Endothelial cell of umbilical vein (primary cell): Measurements from ENCODE around the gene DENND4C. TPM values are rescaled to one million over a fixed set of nuclear protein-coding genes. Genes with fewer than 3 reads are reported as not detected.
"Not testable (repeated sequence)": the region's sequence is repeated elsewhere in the genome, so short reads cannot be mapped to it uniquely, and the experiment has no call there.

ENCODE experiments used
- BruUV-seq: library from RNA; stranded (reverse); fragments of 400-500 nt; replicated peaks from 2 replicates; lab custom pipeline; 2021; lab: Mats Ljungman, UMichigan
- CTCF ChIA-PET: fragments of 300-600, 350-600 bp; sonication (Branson Sonifier 250); formaldehyde crosslinking; loops from one replicate; lab custom pipeline; 2021; ENCODE audit warnings: antibody characterized with exemption, inconsistent platforms; lab: Charles Lee
- POLR2A ChIA-PET: fragments of 300-600, 350-600 bp; sonication (Branson Sonifier 250); formaldehyde crosslinking; loops from one replicate; lab custom pipeline; 2021; ENCODE audit warnings: antibody characterized with exemption, inconsistent platforms; lab: Charles Lee
- DNase-seq: peaks from one replicate; pipeline ENCODE4 v3.0.0-alpha.2; 2011; ENCODE audit warnings: low read depth, low spot score
- FAIRE-seq: peaks from 2 replicates; lab custom pipeline; 2011; peaks lifted over from hg19 to GRCh38; lab: Jason Lieb, UNC
- H2AFZ ChIP-seq: 2 replicates; pipeline ENCODE4 v1.6.0; 2012; ENCODE audit warnings: low read depth, low read length, control low read depth, inconsistent platforms
- H3K27ac ChIP-seq: 2 replicates; pipeline ENCODE4 v1.5.1; 2011; ENCODE audit warnings: low read depth, mild to moderate bottlenecking, control low read depth, low read length, moderate library complexity; ENCODE audit not compliant: insufficient read depth
- H3K27me3 ChIP-seq, 2 experiments: 2 replicates each; pipeline versions ENCODE4 v1.6.0 to v1.6.1; 2011; ENCODE audit warnings: low read length in 2 of 2, mixed read lengths in 1 of 2; ENCODE audit not compliant: control insufficient read depth in 2 of 2, insufficient read depth in 2 of 2
- H3K36me3 ChIP-seq, 2 experiments: 2 replicates in 1 of 2; 3 replicates in 1 of 2; pipeline ENCODE4 v1.5.1; 2011; ENCODE audit warnings: low read length in 2 of 2, mild to moderate bottlenecking in 1 of 2, moderate library complexity in 1 of 2; ENCODE audit not compliant: control insufficient read depth in 2 of 2, insufficient read depth in 2 of 2; ENCODE audit errors: extremely low read depth in 1 of 2
- H3K4me1 ChIP-seq: 3 replicates; pipeline ENCODE4 v1.5.1; 2011; ENCODE audit warnings: mild to moderate bottlenecking, low read length; ENCODE audit not compliant: control insufficient read depth, insufficient read depth; ENCODE audit errors: extremely low read depth
- H3K4me2 ChIP-seq: 2 replicates; pipeline ENCODE4 v1.6.1; 2011; ENCODE audit warnings: low read length, control low read depth, mixed read lengths; ENCODE audit not compliant: insufficient read depth
- H3K4me3 ChIP-seq, 3 experiments: fragments of 200-600 bp in 1 of 3; sonication (generic), shearing (Covaris generic) in 1 of 3; replicated peaks in 1 of 3; 2 replicates each; pipeline ENCODE4 v1.5.1; 2011 to 2016; ENCODE audit warnings: control low read depth in 3 of 3, low read length in 3 of 3, mild to moderate bottlenecking in 2 of 3, inconsistent platforms in 1 of 3, low read depth in 1 of 3, moderate library complexity in 1 of 3; ENCODE audit not compliant: insufficient read depth in 1 of 3
- H3K79me2 ChIP-seq: 2 replicates; pipeline ENCODE4 v1.6.0; 2012; ENCODE audit warnings: low read length, inconsistent platforms; ENCODE audit not compliant: control insufficient read depth, insufficient read depth
- H3K9ac ChIP-seq: replicated peaks from 2 replicates; pipeline ENCODE3; 2011; ENCODE audit warnings: low read length, control low read depth; ENCODE audit not compliant: insufficient read depth; ENCODE audit errors: extremely low read depth
- H3K9me1 ChIP-seq: replicated peaks from 3 replicates; pipeline ENCODE4 v1.6.0; 2011; ENCODE audit warnings: mild to moderate bottlenecking, low read length; ENCODE audit not compliant: control insufficient read depth, insufficient read depth; ENCODE audit errors: extremely low read depth
- H3K9me3 ChIP-seq: replicated peaks from 2 replicates; pipeline ENCODE4 v1.5.1; 2012; ENCODE audit warnings: low read length, inconsistent platforms; ENCODE audit not compliant: control insufficient read depth, insufficient read depth
- H4K20me1 ChIP-seq: replicated peaks from 2 replicates; pipeline ENCODE3; 2011; ENCODE audit warnings: mild to moderate bottlenecking, low read length; ENCODE audit not compliant: control insufficient read depth, insufficient read depth; ENCODE audit errors: extremely low read depth
- EZH2 ChIP-seq: IDR thresholded peaks from 2 replicates; pipeline ENCODE4 v1.6.1; 2012; ENCODE audit warnings: borderline replicate concordance, low read depth, mild to moderate bottlenecking, moderate library complexity, low read length, inconsistent platforms; ENCODE audit not compliant: severe bottlenecking
- FOS ChIP-seq: IDR thresholded peaks from 2 replicates; pipeline ENCODE4 v1.6.1; 2011; ENCODE audit warnings: mild to moderate bottlenecking, low read length, moderate library complexity, borderline replicate concordance; ENCODE audit not compliant: insufficient read depth
- GATA2 ChIP-seq: IDR thresholded peaks from 2 replicates; pipeline ENCODE4 v1.7.0; 2011; ENCODE audit warnings: low read depth, mild to moderate bottlenecking, moderate library complexity, mixed read lengths, low read length; ENCODE audit not compliant: insufficient read length, insufficient read depth
- JUN ChIP-seq: IDR thresholded peaks from 2 replicates; pipeline ENCODE4 v1.6.1; 2011; ENCODE audit warnings: borderline replicate concordance, low read depth; ENCODE audit not compliant: insufficient read length, insufficient read depth
- MYC ChIP-seq: IDR thresholded peaks from one replicate; pipeline ENCODE4 v1.6.1; 2011; ENCODE audit warnings: mild to moderate bottlenecking, low read depth, low read length
- POLR2A ChIP-seq: IDR thresholded peaks from 2 replicates; pipeline ENCODE4 v1.6.1; 2012; ENCODE audit warnings: low read depth, mild to moderate bottlenecking, control low read depth, low read length
- POLR2AphosphoS5 ChIP-seq: IDR thresholded peaks from 2 replicates; pipeline ENCODE4 v1.6.1; 2012; ENCODE audit warnings: low read depth, mild to moderate bottlenecking, control low read depth, low read length, moderate library complexity; ENCODE audit not compliant: insufficient read depth
- dilution Hi-C: fragments of 300-500 bp; cut with MboI; formaldehyde crosslinking; loops from one replicate; pipeline ENCODE4 v1.15.0; 2019; ENCODE audit warnings: low sequenced_read_pairs; ENCODE audit not compliant: extremely low pct_ligation_motif_present
- intact Hi-C: fragments of 100-400 bp; cut with micrococcal nuclease; formaldehyde crosslinking; loops from one replicate; pipeline ENCODE4 v1.10.0; 2022
- polyA plus RNA-seq, 4 experiments: library from polyadenylated mRNA; depleted of rRNA in 3 of 4; stranded (reverse) in 3 of 4; unstranded in 1 of 4; fragments of >200 nt; gene quantifications; 2 replicates each; pipeline versions ENCODE4 v1.2.1 to v1.2.3, GENCODE V29; 2011 to 2012; ENCODE audit warnings: missing spikeins in 1 of 4
- total RNA-seq: library from RNA; stranded (reverse); gene quantifications from 2 replicates; pipeline ENCODE4 v1.2.3, GENCODE V29; 2021
- TF ChIP-seq, protein P1 (sequence below), 2 donors: IDR thresholded peaks; 1 replicate in 1 of 2; 2 replicates in 1 of 2; pipeline ENCODE4 v1.5.1; 2011; ENCODE audit warnings: low read length in 2 of 2, mild to moderate bottlenecking in 2 of 2, moderate library complexity in 2 of 2, control low read depth in 1 of 2, inconsistent platforms in 1 of 2, low read depth in 1 of 2; ENCODE audit not compliant: insufficient read depth in 1 of 2; ENCODE audit errors: extremely low read depth in 1 of 2
- TF ChIP-seq, protein P2 (sequence below): IDR thresholded peaks from 2 replicates; pipeline ENCODE4 v1.6.1; 2011; ENCODE audit not compliant: insufficient read depth, insufficient read length

DENND4C gene
- total and polyA plus RNA-seq, 2 donors (not counting 3 experiments of a cell fraction or from before 2014, with no cell fraction given) = 9.6 to 36.8 TPM

DNA sequence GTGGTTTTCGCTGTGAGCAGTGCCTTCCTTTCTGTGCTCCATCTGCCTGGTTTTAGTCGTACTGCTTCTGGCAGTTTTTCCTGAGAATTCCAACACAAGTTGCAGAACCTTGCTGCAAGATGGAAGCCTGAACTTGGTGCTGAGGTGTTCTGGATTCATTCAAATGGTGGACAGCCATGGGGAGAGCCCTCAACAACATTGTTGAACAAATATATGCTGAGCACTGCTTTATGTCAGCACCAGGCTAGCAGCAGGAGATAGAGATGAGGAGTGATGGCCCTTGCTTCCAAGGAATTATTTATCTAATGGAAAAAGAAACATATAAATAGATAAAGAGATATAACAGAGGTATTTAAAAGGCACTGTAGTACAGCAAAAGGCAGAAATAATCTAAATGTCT lies 156.8 kb downstream of the DENND4C start:
- FAIRE-seq = peak; percentile 15

DNA sequence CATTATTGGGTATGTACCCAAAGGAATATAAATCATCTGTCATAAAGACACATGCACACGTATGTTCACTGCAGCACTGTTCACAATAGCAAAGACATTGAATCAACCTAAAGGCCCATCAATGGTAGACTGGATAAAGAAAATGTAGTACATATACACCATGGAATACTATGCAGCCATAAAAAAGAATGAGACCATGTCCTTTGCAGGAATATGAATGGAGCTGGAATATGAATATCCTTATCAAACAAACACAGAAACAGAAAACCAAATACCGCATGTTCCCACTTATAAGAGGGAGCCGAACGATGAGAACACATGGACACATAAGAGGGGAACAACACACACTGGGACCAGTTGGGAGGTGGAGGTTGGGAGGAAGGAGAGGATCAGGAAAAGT lies 159.0 kb downstream of the DENND4C start:
- H3K36me3 ChIP-seq, H4K20me1 ChIP-seq, H3K9me1 ChIP-seq, POLR2A ChIA-PET, intact Hi-C loops, H3K27me3 ChIP-seq, BruUV-seq, DNase-seq, H3K9ac ChIP-seq, H2AFZ ChIP-seq, H3K4me2 ChIP-seq, dilution Hi-C loops, H3K4me3 ChIP-seq, FAIRE-seq, H3K9me3 ChIP-seq, H3K27ac ChIP-seq, H3K79me2 ChIP-seq: not testable (repeated sequence)
- peaks cover 23% of the 10 kb centered on the region for H3K4me1 ChIP-seq
- CTCF ChIA-PET = interaction anchor here (1.5 kb wide), 1 partner anchor 67 kb away, joined by 6 read pairs; no protein-coding TSS in a partner anchor

More for the DNA sequence above, 156.8 kb downstream of the DENND4C start:
- H3K4me1 ChIP-seq = peaks cover 23% of the 10 kb centered on the region
- no peaks in the 10 kb centered on the region for H3K9me1 ChIP-seq
- no peaks in the 10 kb centered on the region for H4K20me1 ChIP-seq
- TF ChIP-seq EZH2 = no peak
- TF ChIP-seq, protein P1, sequence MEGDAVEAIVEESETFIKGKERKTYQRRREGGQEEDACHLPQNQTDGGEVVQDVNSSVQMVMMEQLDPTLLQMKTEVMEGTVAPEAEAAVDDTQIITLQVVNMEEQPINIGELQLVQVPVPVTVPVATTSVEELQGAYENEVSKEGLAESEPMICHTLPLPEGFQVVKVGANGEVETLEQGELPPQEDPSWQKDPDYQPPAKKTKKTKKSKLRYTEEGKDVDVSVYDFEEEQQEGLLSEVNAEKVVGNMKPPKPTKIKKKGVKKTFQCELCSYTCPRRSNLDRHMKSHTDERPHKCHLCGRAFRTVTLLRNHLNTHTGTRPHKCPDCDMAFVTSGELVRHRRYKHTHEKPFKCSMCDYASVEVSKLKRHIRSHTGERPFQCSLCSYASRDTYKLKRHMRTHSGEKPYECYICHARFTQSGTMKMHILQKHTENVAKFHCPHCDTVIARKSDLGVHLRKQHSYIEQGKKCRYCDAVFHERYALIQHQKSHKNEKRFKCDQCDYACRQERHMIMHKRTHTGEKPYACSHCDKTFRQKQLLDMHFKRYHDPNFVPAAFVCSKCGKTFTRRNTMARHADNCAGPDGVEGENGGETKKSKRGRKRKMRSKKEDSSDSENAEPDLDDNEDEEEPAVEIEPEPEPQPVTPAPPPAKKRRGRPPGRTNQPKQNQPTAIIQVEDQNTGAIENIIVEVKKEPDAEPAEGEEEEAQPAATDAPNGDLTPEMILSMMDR (IDR thresholded peaks at IDR 0.05; ENCODE audit: extremely low read depth in 1 of 2, insufficient read depth in 1 of 2, low read depth in 1 of 2, low read length in 2 of 2) = no peak
- no peak for TF ChIP-seq FOS
- no peak for TF ChIP-seq JUN
- TF ChIP-seq GATA2 = no peak
- TF ChIP-seq POLR2AphosphoS5 = no peak
- no peak for TF ChIP-seq MYC
- TF ChIP-seq, protein P2, sequence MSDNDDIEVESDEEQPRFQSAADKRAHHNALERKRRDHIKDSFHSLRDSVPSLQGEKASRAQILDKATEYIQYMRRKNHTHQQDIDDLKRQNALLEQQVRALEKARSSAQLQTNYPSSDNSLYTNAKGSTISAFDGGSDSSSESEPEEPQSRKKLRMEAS = no peak
- TF ChIP-seq POLR2A = no peak
- intact Hi-C loops (no loop called here), dilution Hi-C loops (no loop called here)
- H3K36me3 ChIP-seq = no peaks in the 10 kb centered on the region
- no peak overlapping the region for H3K9ac ChIP-seq
- no peaks in the 10 kb centered on the region for H3K27me3 ChIP-seq
- ChIA-PET CTCF (no interaction called here), POLR2A (no interaction called here)
- no peak overlapping the region for H3K4me3 ChIP-seq
- BruUV-seq = no TSS peak
- H3K27ac ChIP-seq = no peak overlapping the region
- H3K4me2 ChIP-seq = peak overlapping the region; percentile 93
- peak overlapping the region; percentile 70 for H2AFZ ChIP-seq
- no peaks in the 10 kb centered on the region for H3K9me3 ChIP-seq
- DNase-seq = no peak
- no peaks in the 10 kb centered on the region for H3K79me2 ChIP-seq
